ENCODE data around the gene CDCP2.

The CDCP2 gene

GRCh38 chr1:54094001-54094729 is 58.6 kb downstream of the CDCP2 start:
- DNase-seq (ENCODE audit: low read depth in 3 of 3) = no peak

DNA sequence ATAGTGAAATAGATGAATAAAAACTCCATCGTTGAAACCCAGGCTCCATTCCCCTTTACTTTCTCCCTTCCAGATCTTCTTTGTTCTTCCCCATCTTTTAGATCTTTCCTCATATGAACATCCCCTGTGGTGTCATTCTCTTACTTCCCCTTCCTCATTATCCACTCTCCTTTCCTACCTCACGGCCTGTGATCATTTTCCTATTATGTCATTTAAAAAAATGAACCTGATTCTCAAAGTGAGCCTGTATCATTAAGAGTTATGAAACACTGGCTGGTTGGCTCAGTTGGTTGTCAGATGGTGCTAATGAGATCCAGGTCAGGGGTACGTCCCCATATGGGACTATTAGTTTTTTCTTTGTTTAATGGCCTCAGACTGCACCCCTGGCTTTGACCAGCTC is 61.1 kb downstream of the CDCP2 start:
- no peak for DNase-seq (ENCODE audit: low read depth in 3 of 3)

- no peak for DNase-seq (ENCODE audit: low read depth in 3 of 3)
Observed at GRCh38 chr1:54088385-54088784, 64.4 kb downstream of the CDCP2 start.

GRCh38 chr1:54086754-54087153 is 66.0 kb downstream of the CDCP2 start:
- DNase-seq (ENCODE audit: low read depth in 3 of 3) = no peak

GRCh38 chr1:54084794-54085193 is 68.0 kb downstream of the CDCP2 start:
- no peak for DNase-seq (ENCODE audit: low read depth in 3 of 3)

All from stimulated activated CD4-positive, alpha-beta T cell treated with anti-CD3 and anti-CD28 coated beads, TNF-alpha, amount 100 ng/mL, for 48 hours (primary cell).